NCI-H345 treated with DMSO at 0.1 percent for 48 hours (cell line): ENCODE results near the gene AKR1C8.
"Not testable (repeated sequence)": the region's sequence is repeated elsewhere in the genome, so short reads cannot be mapped to it uniquely, and the experiment has no call there.

Experiments used
- DNase-seq: peaks from one replicate; lab custom pipeline; 2025; ENCODE audit not compliant: unreplicated experiment; lab: John Stamatoyannopoulos, UW

AKR1C8 gene

GRCh38 chr10:5168897-5169420, 16.0 kb downstream of the AKR1C8 start:
- no peak for DNase-seq

DNA sequence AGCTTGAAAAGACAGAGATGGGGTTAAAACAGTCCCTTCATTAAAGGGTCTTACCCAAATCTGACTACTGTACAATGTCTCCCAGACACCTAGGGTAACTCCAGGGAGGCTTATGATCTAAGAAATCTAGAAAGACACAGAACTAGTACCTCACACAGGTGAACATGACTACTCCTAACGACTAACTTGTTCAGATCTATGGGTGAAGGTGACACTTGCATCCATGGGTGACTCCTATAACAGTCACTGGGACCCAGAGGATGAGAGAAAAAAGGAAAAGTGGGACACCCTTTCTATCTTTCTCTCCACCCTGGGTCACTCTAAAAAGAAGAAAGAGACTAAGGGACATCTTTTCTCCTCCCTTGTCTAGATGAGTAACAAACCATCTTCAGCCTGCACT, 19.2 kb downstream of the AKR1C8 start:
- no peak for DNase-seq

GRCh38 chr10:5163487-5163886, 21.5 kb downstream of the AKR1C8 start:
- DNase-seq = no peak

- DNase-seq = no peak
Observed at GRCh38 chr10:5159126-5159525, 25.8 kb downstream of the AKR1C8 start.

DNA sequence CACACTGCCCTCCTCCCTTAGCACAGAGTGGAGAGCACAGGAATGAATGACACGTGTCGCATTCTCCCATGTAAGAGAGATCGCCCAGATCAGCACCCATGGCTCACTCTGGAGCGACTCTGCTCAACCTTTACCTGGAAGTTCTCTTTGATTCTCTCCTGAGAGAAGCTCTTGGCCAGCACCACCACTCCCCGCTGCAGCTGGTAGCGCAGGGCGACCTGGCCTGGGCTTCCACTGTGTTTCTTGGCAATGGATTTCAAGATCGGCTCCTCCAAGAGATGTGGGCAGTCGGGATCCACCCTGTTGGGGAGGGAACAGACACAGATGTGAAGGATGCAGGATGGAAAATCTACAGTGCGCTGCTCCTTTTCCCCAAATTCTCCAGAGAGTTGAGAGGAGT, 27.4 kb downstream of the AKR1C8 start:
- no peak for DNase-seq

- DNase-seq = no peak
Observed at GRCh38 chr10:5155951-5156350, 29.0 kb downstream of the AKR1C8 start.

DNA sequence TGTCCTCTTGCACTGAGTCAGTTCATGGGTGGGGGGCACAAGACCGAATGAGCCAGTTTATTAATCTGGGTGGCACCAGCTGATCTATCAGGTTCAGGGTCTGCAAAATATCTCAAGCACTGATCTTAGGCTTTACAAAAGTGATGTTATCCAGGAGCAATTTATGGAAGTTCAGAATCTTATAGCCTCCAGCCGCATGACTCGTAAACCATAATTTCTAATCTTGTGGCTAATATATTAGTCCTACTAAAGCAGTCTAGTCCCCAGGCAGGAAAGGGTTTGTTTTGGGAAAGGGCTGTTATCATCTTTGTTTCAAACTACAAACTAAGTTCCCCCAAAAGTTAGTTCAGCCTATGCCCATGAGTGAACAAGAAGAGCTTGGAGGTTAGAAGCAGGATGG, 33.9 kb downstream of the AKR1C8 start:
- no peak for DNase-seq

DNA sequence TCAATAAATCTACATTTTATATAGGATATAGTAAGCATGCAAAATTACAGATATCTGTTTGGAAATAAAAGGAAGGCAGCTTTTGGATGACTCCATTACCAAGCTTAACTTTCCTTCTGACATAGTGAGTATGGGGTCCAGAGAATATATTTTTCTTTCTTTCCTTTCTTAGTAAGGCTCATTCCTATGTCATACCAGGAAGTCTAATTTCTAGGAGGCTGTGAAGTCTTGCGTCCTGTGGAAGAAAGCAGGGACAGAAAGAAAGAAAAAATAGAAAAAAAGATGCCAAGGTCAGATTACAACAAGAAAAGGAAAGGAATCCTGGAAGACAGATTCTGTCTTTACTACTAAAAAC, 36.3 kb downstream of the AKR1C8 start:
- DNase-seq = no peak

DNA sequence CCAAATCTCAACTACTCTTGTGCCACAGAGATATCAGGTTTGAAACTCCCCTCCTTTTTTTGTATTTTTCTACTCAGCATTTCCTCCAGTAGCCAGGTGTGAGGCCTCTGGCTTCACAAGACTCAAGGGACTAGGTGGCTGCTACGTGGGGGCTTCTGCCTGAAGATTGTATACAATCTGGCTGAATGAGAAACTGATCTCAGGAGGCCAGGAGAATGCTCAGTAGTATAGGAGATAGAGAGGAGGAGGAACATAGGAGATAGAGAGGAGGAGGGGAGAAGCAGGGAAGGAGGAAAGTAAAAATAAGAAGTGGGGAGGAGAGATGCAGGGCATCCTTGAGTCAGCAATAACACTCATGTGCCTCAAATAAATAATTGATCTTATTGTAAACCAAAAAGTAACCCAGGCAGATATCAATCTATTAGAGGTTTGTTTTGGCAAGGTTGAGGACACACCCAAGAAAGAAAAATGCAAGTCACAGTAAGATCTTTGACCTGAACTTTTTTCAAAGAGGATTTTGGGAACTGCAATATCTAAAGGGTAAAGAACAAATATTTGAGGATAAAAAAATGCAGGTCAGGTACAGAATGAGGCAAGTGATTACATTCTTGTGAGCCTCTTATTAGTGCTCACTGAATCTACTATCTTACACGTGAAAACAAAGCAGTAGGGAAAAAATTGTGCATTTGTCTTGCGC, 36.8 kb downstream of the AKR1C8 start:
- no peak for DNase-seq

- DNase-seq = no peak
Observed at GRCh38 chr10:5147255-5147980, 37.5 kb downstream of the AKR1C8 start.

DNA sequence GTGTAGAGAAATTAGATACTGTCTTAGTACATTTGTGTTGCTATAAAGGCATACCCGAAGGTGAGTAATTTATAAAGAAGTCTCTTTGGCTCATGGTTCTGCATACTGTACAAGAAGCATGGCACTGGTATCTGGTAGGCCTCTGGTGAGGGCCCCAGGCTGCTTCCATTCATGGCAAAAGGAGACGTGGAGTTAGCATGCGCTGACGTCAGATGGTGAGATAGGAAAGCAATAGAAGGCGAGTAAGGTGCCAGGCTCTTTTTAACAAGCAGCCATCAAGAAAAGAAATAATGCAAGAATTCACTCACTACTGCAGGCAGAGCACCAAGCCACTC, 38.1 kb downstream of the AKR1C8 start:
- DNase-seq = no peak

- no peak for DNase-seq
Observed at GRCh38 chr10:5143137-5143536, 41.8 kb downstream of the AKR1C8 start.

- DNase-seq = no peak
Observed at GRCh38 chr10:5142199-5142598, 42.8 kb downstream of the AKR1C8 start.

GRCh38 chr10:5137699-5138098, 47.3 kb downstream of the AKR1C8 start:
- DNase-seq = not testable (repeated sequence)

DNA sequence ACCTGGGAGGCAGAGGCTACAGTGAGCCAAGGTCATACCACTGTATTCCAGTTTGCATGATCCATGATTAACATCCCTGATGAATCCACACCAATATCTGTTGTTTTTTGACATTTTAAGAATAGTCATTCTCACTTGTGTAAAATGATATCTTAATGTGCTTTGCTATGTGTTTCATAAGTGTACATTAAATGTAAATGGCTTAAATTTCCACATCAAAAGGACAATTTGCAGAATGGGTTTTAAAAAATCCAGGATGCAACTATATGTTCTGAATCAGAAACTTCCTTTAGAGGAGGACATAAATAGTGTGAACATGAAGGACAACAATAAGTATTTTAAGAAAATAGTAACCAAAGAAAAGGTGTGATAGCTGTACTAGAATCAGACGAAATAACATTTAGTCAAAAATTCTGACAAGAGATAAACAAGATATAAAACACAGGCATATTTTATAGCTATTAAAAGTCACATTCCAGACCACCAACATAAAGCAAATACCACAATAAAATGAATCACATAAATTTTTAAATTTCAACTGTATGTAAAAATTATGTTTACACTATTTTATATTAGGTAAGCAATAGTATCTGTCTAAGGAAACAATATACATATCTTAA, 48.4 kb downstream of the AKR1C8 start:
- DNase-seq = no peak

GRCh38 chr10:5135581-5135980, 49.4 kb downstream of the AKR1C8 start:
- DNase-seq = no peak

DNA sequence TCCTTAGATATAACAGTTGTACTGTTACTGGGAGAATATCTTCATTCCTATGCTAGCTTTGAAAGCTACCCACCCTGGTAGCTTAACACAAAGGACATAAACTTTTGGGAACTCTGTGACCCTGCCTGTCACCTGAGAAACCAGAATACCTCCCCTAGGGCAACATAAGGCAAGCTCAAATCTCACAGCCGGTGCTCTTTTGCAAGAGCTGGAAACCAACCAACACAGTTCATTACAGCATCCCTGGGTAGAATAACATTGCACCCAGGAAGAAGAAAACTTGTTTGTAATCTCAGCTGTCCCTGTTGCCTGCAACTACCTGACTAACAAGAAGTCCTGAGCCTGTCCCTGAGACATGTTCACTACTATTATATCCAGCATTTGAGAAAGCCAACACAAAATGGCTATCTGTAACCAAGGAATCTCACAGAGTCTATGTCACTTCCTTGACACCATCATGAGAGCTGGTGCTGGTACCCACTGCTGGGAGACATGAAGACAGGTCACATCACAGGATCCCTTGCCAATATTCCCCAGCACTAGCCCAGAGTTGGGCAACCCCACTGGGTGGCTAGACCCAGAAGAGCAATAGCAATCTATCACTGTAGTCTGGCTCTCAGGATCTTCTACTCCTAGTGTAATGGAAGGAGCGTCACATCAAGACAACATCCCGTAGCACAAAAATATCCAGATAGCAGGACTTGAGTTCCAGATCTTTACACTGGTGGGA, 59.5 kb downstream of the AKR1C8 start:
- no peak for DNase-seq

GRCh38 chr10:5123886-5124285, 61.1 kb downstream of the AKR1C8 start:
- no peak for DNase-seq

DNA sequence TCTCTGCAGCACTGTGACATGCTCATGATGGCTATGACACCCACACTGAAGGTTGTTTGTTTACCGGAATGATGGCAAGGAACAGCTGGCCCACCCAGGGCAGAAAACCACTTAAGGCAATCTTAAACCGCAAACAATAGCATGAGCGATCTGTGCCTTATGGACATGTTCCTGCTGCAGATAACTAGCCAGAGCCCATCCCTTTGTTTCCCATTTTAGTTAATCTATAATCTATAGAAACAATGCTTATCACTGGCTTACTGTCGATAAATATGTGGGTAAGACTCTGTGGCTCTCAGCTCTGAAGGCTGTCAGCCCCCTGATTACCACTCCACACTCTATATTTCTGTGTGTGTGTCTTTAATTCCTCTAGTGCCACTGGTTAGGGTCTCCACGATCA, 65.0 kb downstream of the AKR1C8 start:
- DNase-seq = not testable (repeated sequence)

GRCh38 chr10:5117026-5117425, 67.9 kb downstream of the AKR1C8 start:
- no peak for DNase-seq

GRCh38 chr10:5116621-5117020, 68.3 kb downstream of the AKR1C8 start:
- DNase-seq = no peak

DNA sequence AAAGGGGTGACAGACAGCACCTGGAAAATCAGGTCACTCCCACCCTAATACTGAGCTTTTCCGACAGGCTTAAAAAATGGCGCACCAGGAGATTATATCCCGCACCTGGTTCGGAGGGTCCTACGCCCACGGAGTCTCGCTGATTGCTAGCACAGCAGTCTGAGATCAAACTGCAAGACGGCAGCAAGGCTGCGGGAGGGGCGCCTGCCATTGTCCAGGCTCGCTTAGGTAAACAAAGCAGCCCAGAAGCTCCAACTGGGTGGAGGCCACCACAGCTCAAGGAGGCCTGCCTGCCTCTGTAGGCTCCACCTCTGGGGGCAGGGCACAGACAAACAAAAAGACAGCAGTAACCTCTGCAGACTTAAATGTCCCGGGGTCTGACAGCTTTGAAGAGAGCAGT, 75.1 kb downstream of the AKR1C8 start:
- DNase-seq = not testable (repeated sequence)
